ENCODE data around the gene HERC3. TPM values are rescaled to one million over a fixed set of nuclear protein-coding genes. Genes with fewer than 3 reads are reported as not detected.

HERC3 gene
- 68.9 TPM for total RNA-seq

- DNase-seq = peak; percentile 94
Measured at GRCh38 chr4:88591787-88592599, at the start of gene HERC3. Gene HERC3, plus strand, starts transcription at chr4:88592480. Its CDS starts 13,344 bp downstream, at chr4:88605824.

GRCh38 chr4:88549815-88550214 lies 42.5 kb upstream of the HERC3 start:
- DNase-seq = no peak

- no peak for DNase-seq
Measured at GRCh38 chr4:88567591-88567990, 24.7 kb upstream of the HERC3 start.

- DNase-seq = no peak
Measured at GRCh38 chr4:88570001-88570400, 22.3 kb upstream of the HERC3 start.

- no peak for DNase-seq
Measured at GRCh38 chr4:88573276-88573980, 18.9 kb upstream of the HERC3 start.

- DNase-seq = no peak
Measured at GRCh38 chr4:88573995-88574394, 18.3 kb upstream of the HERC3 start.

- no peak for DNase-seq
Measured at GRCh38 chr4:88575186-88575585, 17.1 kb upstream of the HERC3 start.

GRCh38 chr4:88582493-88582892 lies 9.8 kb upstream of the HERC3 start:
- no peak for DNase-seq

GRCh38 chr4:88583631-88584470 lies 8.4 kb upstream of the HERC3 start:
- DNase-seq = no peak

- no peak for DNase-seq
Measured at GRCh38 chr4:88584471-88584900, 7.8 kb upstream of the HERC3 start.

GRCh38 chr4:88585917-88586316 lies 6.4 kb upstream of the HERC3 start:
- no peak for DNase-seq

- no peak for DNase-seq
Measured at GRCh38 chr4:88587306-88587705, 5.0 kb upstream of the HERC3 start.

GRCh38 chr4:88592600-88593448 lies 544 bp downstream of the HERC3 start:
- DNase-seq = peak; percentile 75

- no peak for DNase-seq
Measured at GRCh38 chr4:88597970-88598660, 5.8 kb downstream of the HERC3 start.

GRCh38 chr4:88599298-88599697 lies 7.0 kb downstream of the HERC3 start:
- no peak for DNase-seq

- DNase-seq = no peak
Measured at GRCh38 chr4:88599714-88600113, 7.4 kb downstream of the HERC3 start.

GRCh38 chr4:88600176-88600838 lies 8.0 kb downstream of the HERC3 start:
- DNase-seq = no peak

- no peak for DNase-seq
Measured at GRCh38 chr4:88604978-88605678, 12.8 kb downstream of the HERC3 start.

- no peak for DNase-seq
Measured at GRCh38 chr4:88605736-88606135, 13.5 kb downstream of the HERC3 start.

GRCh38 chr4:88606832-88607231 lies 14.6 kb downstream of the HERC3 start:
- no peak for DNase-seq
